GM18858 (cell line): Measurements from ENCODE around the gene HOXD8.

Experiments used
- ATAC-seq: cut with Tn5 transposase; IDR thresholded peaks from one replicate; pipeline ENCODE4 v1.9.1; 2021; ENCODE audit not compliant: unreplicated experiment

Gene HOXD8

GRCh38 chr2:176157499-176158185, 28.1 kb downstream of the HOXD8 start:
- no peak for ATAC-seq

- no peak for ATAC-seq
Observed at GRCh38 chr2:176158186-176158591, 28.7 kb downstream of the HOXD8 start.

- no peak for ATAC-seq
Observed at GRCh38 chr2:176158855-176159662, 29.6 kb downstream of the HOXD8 start.

- no peak for ATAC-seq
Observed at GRCh38 chr2:176159663-176160250, 30.3 kb downstream of the HOXD8 start.

- ATAC-seq = no peak
Observed at GRCh38 chr2:176160251-176160985, 30.9 kb downstream of the HOXD8 start.

- ATAC-seq = no peak
Observed at GRCh38 chr2:176160986-176161824, 31.7 kb downstream of the HOXD8 start.

- ATAC-seq = no peak
Observed at GRCh38 chr2:176161825-176162626, 32.5 kb downstream of the HOXD8 start.

- no peak for ATAC-seq
Observed at GRCh38 chr2:176162911-176163671, 33.6 kb downstream of the HOXD8 start.

- ATAC-seq = no peak
Observed at GRCh38 chr2:176163672-176164056, 34.2 kb downstream of the HOXD8 start.

- ATAC-seq = no peak
Observed at GRCh38 chr2:176164201-176164600, 34.7 kb downstream of the HOXD8 start.

- ATAC-seq = no peak
Observed at GRCh38 chr2:176164611-176165369, 35.3 kb downstream of the HOXD8 start.

GRCh38 chr2:176165370-176166050, 36.0 kb downstream of the HOXD8 start:
- ATAC-seq = no peak

- no peak for ATAC-seq
Observed at GRCh38 chr2:176166272-176166671, 36.8 kb downstream of the HOXD8 start.

GRCh38 chr2:176167398-176167797, 37.9 kb downstream of the HOXD8 start:
- no peak for ATAC-seq

- no peak for ATAC-seq
Observed at GRCh38 chr2:176169181-176169580, 39.7 kb downstream of the HOXD8 start.

GRCh38 chr2:176169711-176170110, 40.2 kb downstream of the HOXD8 start:
- ATAC-seq = no peak

- ATAC-seq = no peak
Observed at GRCh38 chr2:176170602-176171305, 41.2 kb downstream of the HOXD8 start.
